Measurements from ENCODE around the gene CFAP53. TPM values are rescaled to one million over a fixed set of nuclear protein-coding genes. Genes with fewer than 3 reads are reported as not detected.

Gene CFAP53
- polyA plus RNA-seq, 2 of the 4 experiments (the other 2 are of a cell fraction): 0.54 to 0.66 TPM

DNA sequence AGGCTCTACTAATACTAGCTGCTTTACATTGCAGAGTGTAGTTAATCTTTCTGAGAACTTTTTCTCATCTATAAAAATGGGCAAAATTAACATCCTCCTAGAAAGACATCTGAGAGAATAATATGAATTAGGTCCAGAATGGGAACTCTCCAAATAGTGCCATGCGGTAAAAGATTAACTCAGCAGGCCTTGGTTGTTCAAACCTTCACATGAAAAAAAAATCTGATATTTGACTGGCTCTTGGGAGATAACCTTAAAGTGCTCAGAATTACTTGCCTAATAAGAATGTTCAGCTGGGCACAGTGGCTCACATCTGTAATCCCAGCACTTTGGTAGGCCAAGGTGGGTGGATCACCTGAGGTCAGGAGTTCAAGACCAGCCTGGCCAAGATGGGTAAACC is 26.7 kb upstream of the CFAP53 start:
- no peak for DNase-seq (ENCODE audit: low read depth in 1 of 2, low spot score in 1 of 2)
- Histone ChIP-seq H3K9me3 (no peaks in the 10 kb centered on the region), H3K27ac (no peak overlapping the region), H3K4me1 (no peaks in the 10 kb centered on the region), H3K4me3 (no peak overlapping the region), H3K4me2 (no peak overlapping the region)
- ChIA-PET CTCF (no interaction called here), POLR2A (interaction anchor here (1.0 kb wide), 1 partner anchor 11 kb away, joined by 5 read pairs; the partner anchor contains the start of gene MBD1)
- TF ChIP-seq PBX3 (IDR thresholded peaks at IDR 0.05): no peak
- no peak for TF ChIP-seq TP53 (CRISPR knock-in tag; IDR thresholded peaks at IDR 0.05)
- no peak for TF ChIP-seq GATA3 (IDR thresholded peaks at IDR 0.05; ENCODE audit: borderline replicate concordance)
- TF ChIP-seq JUN (IDR thresholded peaks at IDR 0.05): no peak
- TF ChIP-seq RNF2 (IDR thresholded peaks at IDR 0.05; ENCODE audit: borderline replicate concordance, low read depth): no peak
- TF ChIP-seq NPAS2 (CRISPR knock-in tag; IDR thresholded peaks at IDR 0.05; ENCODE audit: borderline replicate concordance): no peak
- no peak for TF ChIP-seq CBX8 (IDR thresholded peaks at IDR 0.05)
- TF ChIP-seq CEBPB (IDR thresholded peaks at IDR 0.05): no peak
- TF ChIP-seq, protein P1, sequence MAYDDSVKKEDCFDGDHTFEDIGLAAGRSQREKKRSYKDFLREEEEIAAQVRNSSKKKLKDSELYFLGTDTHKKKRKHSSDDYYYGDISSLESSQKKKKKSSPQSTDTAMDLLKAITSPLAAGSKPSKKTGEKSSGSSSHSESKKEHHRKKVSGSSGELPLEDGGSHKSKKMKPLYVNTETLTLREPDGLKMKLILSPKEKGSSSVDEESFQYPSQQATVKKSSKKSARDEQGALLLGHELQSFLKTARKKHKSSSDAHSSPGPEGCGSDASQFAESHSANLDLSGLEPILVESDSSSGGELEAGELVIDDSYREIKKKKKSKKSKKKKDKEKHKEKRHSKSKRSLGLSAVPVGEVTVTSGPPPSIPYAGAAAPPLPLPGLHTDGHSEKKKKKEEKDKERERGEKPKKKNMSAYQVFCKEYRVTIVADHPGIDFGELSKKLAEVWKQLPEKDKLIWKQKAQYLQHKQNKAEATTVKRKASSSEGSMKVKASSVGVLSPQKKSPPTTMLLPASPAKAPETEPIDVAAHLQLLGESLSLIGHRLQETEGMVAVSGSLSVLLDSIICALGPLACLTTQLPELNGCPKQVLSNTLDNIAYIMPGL (CRISPR knock-in tag; IDR thresholded peaks at IDR 0.05; ENCODE audit: borderline replicate concordance): no peak
- no peak for TF ChIP-seq NFE2L2 (conservative IDR thresholded peaks at IDR 0.05; ENCODE audit: low read length)
- no peak for TF ChIP-seq RCOR1 (IDR thresholded peaks at IDR 0.05; ENCODE audit: low read depth, low read length)
- no peak for TF ChIP-seq FOSB (CRISPR knock-in tag; IDR thresholded peaks at IDR 0.05)
- TF ChIP-seq TFCP2L1 (CRISPR knock-in tag; IDR thresholded peaks at IDR 0.05): no peak
- 100% methylated on average over 1 of the region's 1 CpG for whole genome bisulfite sequencing (ENCODE audit: missing lambda C conversion rate)
- ATAC-seq: no peak
- no peak for FAIRE-seq

GRCh38 chr18:50289108-50289443 is 22.8 kb upstream of the CFAP53 start:
- ChIA-PET POLR2A (no interaction called here), CTCF (interaction anchor here (0.6 to 3.3 kb wide), 3 partner anchors 21 to 93 kb away, joined by 3 to 11 read pairs (median 8); no protein-coding TSS in a partner anchor)
- TF ChIP-seq MAX (IDR thresholded peaks at IDR 0.05) (no peak), RARB (CRISPR knock-in tag; IDR thresholded peaks at IDR 0.05) (no peak), POLR2AphosphoS2 (conservative IDR thresholded peaks at IDR 0.05; ENCODE audit: low read length) (no peak), REST (IDR thresholded peaks at IDR 0.05) (no peak), NFE2L2 (conservative IDR thresholded peaks at IDR 0.05; ENCODE audit: low read length) (no peak), EP300 (IDR thresholded peaks at IDR 0.05) (no peak)
- TF ChIP-seq, protein P2, sequence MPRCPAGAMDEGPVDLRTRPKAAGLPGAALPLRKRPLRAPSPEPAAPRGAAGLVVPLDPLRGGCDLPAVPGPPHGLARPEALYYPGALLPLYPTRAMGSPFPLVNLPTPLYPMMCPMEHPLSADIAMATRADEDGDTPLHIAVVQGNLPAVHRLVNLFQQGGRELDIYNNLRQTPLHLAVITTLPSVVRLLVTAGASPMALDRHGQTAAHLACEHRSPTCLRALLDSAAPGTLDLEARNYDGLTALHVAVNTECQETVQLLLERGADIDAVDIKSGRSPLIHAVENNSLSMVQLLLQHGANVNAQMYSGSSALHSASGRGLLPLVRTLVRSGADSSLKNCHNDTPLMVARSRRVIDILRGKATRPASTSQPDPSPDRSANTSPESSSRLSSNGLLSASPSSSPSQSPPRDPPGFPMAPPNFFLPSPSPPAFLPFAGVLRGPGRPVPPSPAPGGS (IDR thresholded peaks at IDR 0.05): no peak
- H3K9me3 ChIP-seq: no peaks in the 10 kb centered on the region
- 76% methylated on average over 4 of the region's 4 CpGs for WGBS (ENCODE audit: missing lambda C conversion rate)
- ATAC-seq: no peak
- H3K27ac ChIP-seq: no peak overlapping the region
- H3K4me2 ChIP-seq: no peak overlapping the region; the same call in 2 of the 3 replicates
- no peak for DNase-seq (ENCODE audit: low read depth in 1 of 2, low spot score in 1 of 2)
- H3K4me1 ChIP-seq: peaks cover 5% of the 10 kb centered on the region; the same call in 1 of the 3 replicates
- FAIRE-seq: no peak
- no peak overlapping the region for H3K4me3 ChIP-seq
